GM12891 (cell line): ENCODE results near the gene XKR3.
"Not testable (repeated sequence)": the region's sequence is repeated elsewhere in the genome, so short reads cannot be mapped to it uniquely, and the experiment has no call there.

Experiments used
- POLR2A ChIP-seq: IDR thresholded peaks from 2 replicates; pipeline ENCODE4 v1.6.1; 2011; ENCODE audit warnings: low read depth, low read length, control low read depth
- POLR2AphosphoS5 ChIP-seq: IDR thresholded peaks from 2 replicates; pipeline ENCODE4 v1.6.1; 2011; ENCODE audit warnings: low read depth, low read length, control low read depth

- not testable (repeated sequence) for TF ChIP-seq POLR2A, POLR2AphosphoS5
Observed at GRCh38 chr22:16851268-16851996, 26.2 kb upstream of the XKR3 start.
